Mesenchymal stem cell (in vitro differentiated cells and primary cell): ENCODE data around the gene TSPAN5.
A peak's percentile ranks its signal among the peaks of the same experiment; 100 is the strongest.

Experiments
- DNase-seq: peaks from one replicate; pipeline ENCODE4 v3.0.0-alpha.2; 2013
- H2AFZ ChIP-seq: one replicate; pipeline ENCODE4 v1.6.1; 2013; ENCODE audit warnings: low read depth, mild to moderate bottlenecking, control low read depth, inconsistent platforms, low read length, moderate library complexity
- H2AK5ac ChIP-seq: 2 replicates; pipeline ENCODE4 v1.6.1; 2013; ENCODE audit warnings: low read length, moderate library complexity, mild to moderate bottlenecking, inconsistent platforms; ENCODE audit not compliant: severe bottlenecking
- H2BK120ac ChIP-seq: one replicate; pipeline ENCODE4 v1.6.1; 2013; ENCODE audit warnings: low read depth, mild to moderate bottlenecking, inconsistent platforms, low read length, moderate library complexity
- H2BK12ac ChIP-seq, 2 experiments: one replicate each; pipeline ENCODE4 v1.6.1; 2013; ENCODE audit warnings: inconsistent platforms in 2 of 2, low read length in 2 of 2, mild to moderate bottlenecking in 2 of 2, moderate library complexity in 2 of 2, control low read depth in 1 of 2
- H2BK15ac ChIP-seq: one replicate; pipeline ENCODE4 v1.6.1; 2013; ENCODE audit warnings: mild to moderate bottlenecking, low read depth, inconsistent platforms; ENCODE audit not compliant: poor library complexity, severe bottlenecking
- H2BK5ac ChIP-seq: 2 replicates; pipeline ENCODE4 v1.6.1; 2013; ENCODE audit warnings: low read depth, mild to moderate bottlenecking, low read length, control low read depth, inconsistent platforms; ENCODE audit not compliant: poor library complexity, severe bottlenecking
- H3K14ac ChIP-seq, 2 experiments: one replicate each; pipeline ENCODE4 v1.6.1; 2013; ENCODE audit warnings: inconsistent platforms in 2 of 2, low read length in 2 of 2, control low read depth in 1 of 2, mild to moderate bottlenecking in 1 of 2, moderate library complexity in 1 of 2
- H3K18ac ChIP-seq, 2 experiments: one replicate each; pipeline ENCODE4 v1.6.1; 2013; ENCODE audit warnings: inconsistent platforms in 2 of 2, low read length in 2 of 2, control low read depth in 1 of 2, low read depth in 1 of 2, mild to moderate bottlenecking in 1 of 2
- H3K23ac ChIP-seq, 2 experiments: one replicate each; pipeline ENCODE4 v1.6.1; 2013; ENCODE audit warnings: inconsistent platforms in 2 of 2, low read length in 2 of 2, mild to moderate bottlenecking in 2 of 2, moderate library complexity in 2 of 2, control low read depth in 1 of 2
- H3K27ac ChIP-seq: 2 replicates; pipeline ENCODE4 v1.5.1; 2013; ENCODE audit warnings: mild to moderate bottlenecking, moderate library complexity, low read length, control low read depth, inconsistent platforms; ENCODE audit not compliant: poor library complexity, severe bottlenecking
- H3K27me3 ChIP-seq, 2 experiments: 2 replicates each; pipeline versions ENCODE4 v1.6.1 to v1.7.0; 2013; ENCODE audit warnings: low read length in 2 of 2, mild to moderate bottlenecking in 2 of 2, moderate library complexity in 2 of 2, control low read depth in 1 of 2, inconsistent platforms in 1 of 2; ENCODE audit not compliant: control insufficient read depth in 1 of 2, insufficient read depth in 1 of 2
- H3K36me3 ChIP-seq, 2 experiments: 2 replicates each; pipeline versions ENCODE4 v1.6.1 to v1.7.0; 2013; ENCODE audit warnings: low read length in 2 of 2, control low read depth in 1 of 2, inconsistent platforms in 1 of 2, low read depth in 1 of 2, mild to moderate bottlenecking in 1 of 2; ENCODE audit not compliant: insufficient read depth in 2 of 2, control insufficient read depth in 1 of 2
- H3K4ac ChIP-seq, 2 experiments: one replicate each; pipeline ENCODE4 v1.6.1; 2013; ENCODE audit warnings: inconsistent platforms in 2 of 2, low read length in 2 of 2, mild to moderate bottlenecking in 2 of 2, moderate library complexity in 2 of 2, control low read depth in 1 of 2, low read depth in 1 of 2
- H3K4me1 ChIP-seq: 2 replicates; pipeline ENCODE4 v1.6.1; 2013; ENCODE audit warnings: low read depth, low read length, control low read depth; ENCODE audit not compliant: control insufficient read depth, insufficient read depth
- H3K4me2 ChIP-seq: 2 replicates; pipeline ENCODE4 v1.6.1; 2013; ENCODE audit warnings: low read length, mild to moderate bottlenecking, inconsistent platforms; ENCODE audit not compliant: poor library complexity, severe bottlenecking
- H3K4me3 ChIP-seq, 2 experiments: 2 replicates each; pipeline versions ENCODE4 v1.5.1 to v1.7.0; 2013; ENCODE audit warnings: low read length in 2 of 2, mild to moderate bottlenecking in 2 of 2, control low read depth in 1 of 2, low read depth in 1 of 2; ENCODE audit not compliant: insufficient read depth in 1 of 2
- H3K79me1 ChIP-seq: replicated peaks from 2 replicates; pipeline ENCODE4 v1.6.1; 2013; ENCODE audit warnings: mild to moderate bottlenecking, control low read depth, low read length, inconsistent platforms; ENCODE audit not compliant: poor library complexity, severe bottlenecking
- H3K9ac ChIP-seq: 2 replicates; pipeline ENCODE4 v1.7.0; 2013; ENCODE audit warnings: mild to moderate bottlenecking, low read length, moderate library complexity
- H3K9me3 ChIP-seq: 2 replicates; pipeline ENCODE4 v1.7.0; 2013; ENCODE audit warnings: mild to moderate bottlenecking, low read length; ENCODE audit not compliant: control insufficient read depth
- H4K8ac ChIP-seq: one replicate; pipeline ENCODE4 v1.6.1; 2013; ENCODE audit warnings: inconsistent platforms, mild to moderate bottlenecking, low read length, moderate library complexity
- H4K91ac ChIP-seq: one replicate; pipeline ENCODE4 v1.6.1; 2013; ENCODE audit warnings: mild to moderate bottlenecking, low read length, inconsistent platforms
- WGBS: methylation state at CpG from one replicate; pipeline ENCODE4 v1.1.7; 2013; ENCODE audit warnings: mixed read lengths; 5-methylcytosine and 5-hydroxymethylcytosine counted together

TSPAN5 gene

GRCh38 chr4:98669577-98669976, 11.2 kb upstream of the TSPAN5 start:
- Histone ChIP-seq H3K36me3 (no peaks in the 10 kb centered on the region), H2BK12ac (no peak overlapping the region), H3K4ac (no peak overlapping the region), H2AK5ac (no peak overlapping the region), H3K14ac (no peak overlapping the region), H2AFZ (no peak overlapping the region), H3K9ac (no peak overlapping the region), H4K91ac (no peak overlapping the region), H3K27me3 (peaks cover 0 to 8% of the 10 kb centered on the region in 2 experiments), H4K8ac (no peak overlapping the region), H3K27ac (no peak overlapping the region), H3K18ac (no peak overlapping the region), H3K9me3 (no peaks in the 10 kb centered on the region), H2BK5ac (no peak overlapping the region), H2BK120ac (no peak overlapping the region), H3K4me1 (no peaks in the 10 kb centered on the region), H2BK15ac (no peak overlapping the region), H3K23ac (no peak overlapping the region), H3K79me1 (no peaks in the 10 kb centered on the region), H3K4me3 (no peak overlapping the region), H3K4me2 (no peak overlapping the region)
- WGBS, result 100% methylated on average over 1 of the region's 4 CpGs
- DNase-seq, result no peak

GRCh38 chr4:98664959-98665358, 6.5 kb upstream of the TSPAN5 start:
- H3K4ac ChIP-seq, result no peak overlapping the region
- no peak overlapping the region for H4K91ac ChIP-seq

DNA sequence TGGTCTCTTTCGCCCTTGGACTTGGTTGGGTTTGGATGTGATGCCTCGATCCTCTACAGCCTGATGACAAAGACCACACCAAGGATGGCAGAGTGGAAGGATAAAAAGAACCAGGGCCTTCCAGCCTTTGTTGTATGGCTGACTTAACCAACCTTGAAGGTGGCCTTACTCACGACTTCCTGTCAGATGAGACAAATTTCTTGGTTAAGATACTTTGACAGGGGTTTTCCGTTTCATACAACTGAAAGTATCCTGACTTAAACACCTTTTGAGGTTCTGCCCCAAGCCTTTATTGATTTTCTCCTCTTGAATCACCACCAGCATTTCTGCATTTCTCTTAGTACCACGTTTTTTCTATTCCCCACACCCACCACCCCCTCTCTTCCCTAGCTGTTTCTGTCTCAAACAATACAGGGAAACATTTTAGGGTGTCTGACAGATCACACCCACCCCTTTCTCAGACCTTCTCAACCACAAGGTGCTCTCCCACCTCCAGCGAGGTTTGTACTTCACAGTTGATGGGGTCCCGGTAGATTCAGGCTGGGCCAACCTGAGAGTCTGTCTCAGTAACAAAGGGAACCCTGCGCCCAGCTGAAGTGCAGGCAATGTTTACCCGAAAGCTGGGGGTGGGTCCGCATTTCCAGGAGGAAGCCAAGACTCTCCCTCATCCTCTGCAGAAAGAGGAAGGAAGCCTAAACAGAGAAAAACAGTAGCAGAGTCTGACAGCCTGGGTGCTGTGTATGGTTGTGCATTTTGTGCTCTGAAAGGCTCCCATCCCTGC, 5.0 kb upstream of the TSPAN5 start:
- H3K4me3 ChIP-seq, result no peak overlapping the region
- H4K8ac ChIP-seq, result no peak overlapping the region
- H2BK120ac ChIP-seq, result no peak overlapping the region
- H3K36me3 ChIP-seq, result peaks cover 0 to 3% of the 10 kb centered on the region in 2 experiments
- H3K4me1 ChIP-seq, result peaks cover 6% of the 10 kb centered on the region
- H3K9ac ChIP-seq, result no peak overlapping the region
- no peak overlapping the region for H4K91ac ChIP-seq
- H2BK15ac ChIP-seq, result no peak overlapping the region
- H3K18ac ChIP-seq, result no peak overlapping the region
- no peak overlapping the region for H3K23ac ChIP-seq
- no peak overlapping the region for H3K4me2 ChIP-seq
- H2AK5ac ChIP-seq, result no peak overlapping the region
- H3K27me3 ChIP-seq, result no peaks in the 10 kb centered on the region
- H2AFZ ChIP-seq, result no peak overlapping the region
- peaks cover 7% of the 10 kb centered on the region for H3K79me1 ChIP-seq
- no peaks in the 10 kb centered on the region for H3K9me3 ChIP-seq
- H2BK5ac ChIP-seq, result no peak overlapping the region
- 92% methylated on average over 10 of the region's 10 CpGs for WGBS
- no peak overlapping the region for H3K27ac ChIP-seq
- peak overlapping the region in 1 of 2 experiments; percentile 11 for H3K4ac ChIP-seq
- no peak overlapping the region for H2BK12ac ChIP-seq
- H3K14ac ChIP-seq, result no peak overlapping the region
- DNase-seq, result no peak

More at GRCh38 chr4:98664959-98665358, 6.5 kb upstream of the TSPAN5 start:
- Histone ChIP-seq H3K4me1 (peaks cover 3% of the 10 kb centered on the region), H3K4me3 (no peak overlapping the region), H2AFZ (no peak overlapping the region), H3K23ac (no peak overlapping the region), H2BK120ac (no peak overlapping the region), H2BK5ac (no peak overlapping the region), H2BK12ac (no peak overlapping the region), H4K8ac (no peak overlapping the region), H3K9ac (no peak overlapping the region), H3K14ac (no peak overlapping the region), H3K27me3 (no peaks in the 10 kb centered on the region), H2AK5ac (no peak overlapping the region), H3K18ac (no peak overlapping the region), H3K9me3 (no peaks in the 10 kb centered on the region), H3K79me1 (peaks cover 2% of the 10 kb centered on the region), H3K4me2 (no peak overlapping the region), H2BK15ac (no peak overlapping the region), H3K27ac (no peak overlapping the region), H3K36me3 (peaks cover 0 to 3% of the 10 kb centered on the region in 2 experiments)
- WGBS, result 96% methylated on average over 4 of the region's 4 CpGs
- DNase-seq, result no peak

DNA sequence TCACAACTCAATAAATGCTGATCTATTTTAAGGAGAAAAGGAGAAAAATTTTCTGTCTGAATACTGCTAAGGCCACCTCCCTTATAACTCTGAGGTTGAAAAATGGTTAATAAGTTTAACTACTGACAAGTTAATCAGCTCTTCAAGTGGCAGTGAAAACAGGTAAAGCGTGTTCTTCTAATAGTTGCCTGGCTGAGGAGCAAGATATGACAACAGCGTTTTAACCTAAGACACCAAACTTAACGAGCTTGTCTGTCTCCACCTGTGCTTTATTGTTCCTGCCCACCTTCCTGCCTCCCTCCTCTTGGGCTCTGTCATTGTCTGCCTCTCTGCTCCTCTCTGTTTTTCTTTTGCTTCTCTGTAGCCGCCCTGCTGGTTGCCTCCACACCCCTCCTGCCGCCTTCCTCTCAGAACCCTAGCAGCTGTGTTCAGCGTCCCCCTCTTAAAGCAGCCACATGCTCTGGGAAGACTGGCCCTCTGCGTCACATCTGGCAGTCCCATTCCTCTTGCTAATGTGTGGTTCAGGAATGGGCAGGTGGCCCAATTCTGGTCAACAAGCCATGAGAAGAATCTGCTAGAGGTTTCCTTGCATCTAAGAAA, 4.3 kb upstream of the TSPAN5 start:
- no peak overlapping the region for H4K91ac ChIP-seq
- 66% methylated on average over 7 of the region's 7 CpGs for WGBS
- H2BK120ac ChIP-seq, result no peak overlapping the region
- H3K4me3 ChIP-seq, result no peak overlapping the region
- H3K23ac ChIP-seq, result no peak overlapping the region
- H2BK15ac ChIP-seq, result no peak overlapping the region
- peaks cover 7% of the 10 kb centered on the region for H3K79me1 ChIP-seq
- no peak overlapping the region for H3K9ac ChIP-seq
- H3K4ac ChIP-seq, result peak overlapping the region in 1 of 2 experiments; percentile 57
- H3K36me3 ChIP-seq, result peaks cover 0 to 3% of the 10 kb centered on the region in 2 experiments
- H2BK5ac ChIP-seq, result no peak overlapping the region
- H3K14ac ChIP-seq, result no peak overlapping the region
- H3K27me3 ChIP-seq, result no peaks in the 10 kb centered on the region
- no peak overlapping the region for H4K8ac ChIP-seq
- no peak for DNase-seq
- peak overlapping the region in 1 of 2 experiments; percentile 11 for H3K18ac ChIP-seq
- H3K9me3 ChIP-seq, result no peaks in the 10 kb centered on the region
- H2AFZ ChIP-seq, result no peak overlapping the region
- H2AK5ac ChIP-seq, result no peak overlapping the region
- peak overlapping the region in 1 of 2 experiments; percentile 51 for H2BK12ac ChIP-seq
- H3K27ac ChIP-seq, result no peak overlapping the region
- no peak overlapping the region for H3K4me2 ChIP-seq
- peaks cover 6% of the 10 kb centered on the region for H3K4me1 ChIP-seq
